Mesendoderm (in vitro differentiated cells): ENCODE measurements around the gene PHIP.
A peak's percentile ranks its signal among the peaks of the same experiment; 100 is the strongest.

ENCODE experiments used
- DNase-seq: peaks from one replicate; pipeline ENCODE4 v3.0.0; 2013
- H2AK5ac ChIP-seq: 2 replicates; pipeline ENCODE4 v1.6.1; 2013; ENCODE audit warnings: low read length, inconsistent platforms
- H2BK120ac ChIP-seq: 2 replicates; pipeline ENCODE4 v1.6.1; 2013; ENCODE audit warnings: low read depth, mild to moderate bottlenecking, low read length, moderate library complexity, mixed read lengths
- H2BK15ac ChIP-seq: replicated peaks from 2 replicates; pipeline ENCODE4 v1.6.1; 2013; ENCODE audit warnings: low read depth, mild to moderate bottlenecking, moderate library complexity
- H2BK5ac ChIP-seq: 2 replicates; pipeline ENCODE4 v1.6.1; 2013; ENCODE audit warnings: low read length, inconsistent platforms
- H3K18ac ChIP-seq: 2 replicates; pipeline ENCODE4 v1.6.1; 2013; ENCODE audit warnings: mild to moderate bottlenecking, low read length, mixed read lengths
- H3K23ac ChIP-seq: one replicate; pipeline ENCODE4 v1.6.1; 2013; ENCODE audit warnings: low read length
- H3K27ac ChIP-seq: 2 replicates; pipeline ENCODE4 v1.5.1; 2013; ENCODE audit warnings: low read depth, mild to moderate bottlenecking, inconsistent platforms, low read length, moderate library complexity
- H3K27me3 ChIP-seq: 2 replicates; pipeline ENCODE4 v1.6.1; 2013; ENCODE audit warnings: low read length, control low read depth, mild to moderate bottlenecking, inconsistent platforms; ENCODE audit not compliant: insufficient read depth, poor library complexity
- H3K36me3 ChIP-seq: 2 replicates; pipeline ENCODE4 v1.6.1; 2013; ENCODE audit warnings: low read length, inconsistent platforms; ENCODE audit not compliant: control insufficient read depth, insufficient read depth
- H3K4ac ChIP-seq: one replicate; pipeline ENCODE4 v1.6.1; 2013; ENCODE audit warnings: low read depth, mild to moderate bottlenecking, low read length, moderate library complexity
- H3K4me1 ChIP-seq: 2 replicates; pipeline ENCODE4 v1.6.1; 2013; ENCODE audit warnings: low read depth, low read length, inconsistent platforms; ENCODE audit not compliant: control insufficient read depth
- H3K4me2 ChIP-seq: 2 replicates; pipeline ENCODE4 v1.6.1; 2013; ENCODE audit warnings: low read length
- H3K4me3 ChIP-seq: 2 replicates; pipeline ENCODE4 v1.5.1; 2013; ENCODE audit warnings: mild to moderate bottlenecking, low read length
- H3K56ac ChIP-seq: one replicate; pipeline ENCODE4 v1.6.1; 2013; ENCODE audit warnings: low read length
- H3K79me1 ChIP-seq: 2 replicates; pipeline ENCODE4 v1.6.1; 2013; ENCODE audit warnings: low read length, inconsistent platforms
- H3K79me2 ChIP-seq: 2 replicates; pipeline ENCODE4 v1.6.1; 2013; ENCODE audit warnings: mild to moderate bottlenecking, low read length; ENCODE audit not compliant: control insufficient read depth, insufficient read depth
- H3K9ac ChIP-seq: 2 replicates; pipeline ENCODE4 v1.6.1; 2013; ENCODE audit warnings: low read length, inconsistent platforms
- H4K5ac ChIP-seq: one replicate; pipeline ENCODE4 v1.6.1; 2013; ENCODE audit warnings: low read length
- H4K8ac ChIP-seq: one replicate; pipeline ENCODE4 v1.6.1; 2013; ENCODE audit warnings: low read depth, mild to moderate bottlenecking, control low read depth, low read length, moderate library complexity
- WGBS: extraction: QIAGEN DNeasy Blood & Tissue Kit; methylation state at CpG from one replicate; pipeline ENCODE4 v1.1.7; 2013; ENCODE audit warnings: low lambda C conversion rate, missing lambda C conversion rate; ENCODE audit not compliant: insufficient coverage; ENCODE audit errors: extremely low coverage; 5-methylcytosine and 5-hydroxymethylcytosine counted together

Gene PHIP

GRCh38 chr6:79076782-79077641 is 1.0 kb downstream of the PHIP start:
- peak overlapping the region; percentile 79 for H3K4me3 ChIP-seq
- no peaks in the 10 kb centered on the region for H3K4me1 ChIP-seq
- peak overlapping the region; percentile 98 for H3K18ac ChIP-seq
- H2AK5ac ChIP-seq, result no peak overlapping the region
- peak overlapping the region; percentile 21 for H3K4me2 ChIP-seq
- no peak overlapping the region for H4K5ac ChIP-seq
- peak overlapping the region; percentile 98 for H2BK120ac ChIP-seq
- peak overlapping the region; percentile 83 for H3K9ac ChIP-seq
- H3K36me3 ChIP-seq, result no peaks in the 10 kb centered on the region
- peak overlapping the region; percentile 99 for H3K4ac ChIP-seq
- H3K27me3 ChIP-seq, result no peaks in the 10 kb centered on the region
- no peak overlapping the region for H3K23ac ChIP-seq
- no CpG with 5 or more reads among the region's 79 CpGs for WGBS
- no peaks in the 10 kb centered on the region for H3K79me1 ChIP-seq
- H3K56ac ChIP-seq, result peak overlapping the region; percentile 66
- peak; percentile 96 for DNase-seq
- H3K79me2 ChIP-seq, result peaks cover 23% of the 10 kb centered on the region
- no peak overlapping the region for H2BK5ac ChIP-seq
- H2BK15ac ChIP-seq, result no peak overlapping the region
- peak overlapping the region; percentile 97 for H3K27ac ChIP-seq
- H4K8ac ChIP-seq, result peak overlapping the region; percentile 97

- DNase-seq, result no peak
- no peak overlapping the region for H2BK120ac ChIP-seq
- H4K5ac ChIP-seq, result no peak overlapping the region
- H3K79me1 ChIP-seq, result no peaks in the 10 kb centered on the region
- H3K27me3 ChIP-seq, result no peaks in the 10 kb centered on the region
- no peak overlapping the region for H3K27ac ChIP-seq
- H3K4me2 ChIP-seq, result peak overlapping the region; percentile 3
- no peak overlapping the region for H2AK5ac ChIP-seq
- no peak overlapping the region for H2BK5ac ChIP-seq
- H2BK15ac ChIP-seq, result no peak overlapping the region
- H3K18ac ChIP-seq, result no peak overlapping the region
- no CpG with 5 or more reads among the region's 5 CpGs for WGBS
- peak overlapping the region; percentile 65 for H3K56ac ChIP-seq
- H3K9ac ChIP-seq, result peak overlapping the region; percentile 66
- no peak overlapping the region for H4K8ac ChIP-seq
- H3K4me3 ChIP-seq, result peak overlapping the region; percentile 11
- peaks cover 23% of the 10 kb centered on the region for H3K79me2 ChIP-seq
- no peaks in the 10 kb centered on the region for H3K36me3 ChIP-seq
- H3K4ac ChIP-seq, result no peak overlapping the region
- no peak overlapping the region for H3K23ac ChIP-seq
- no peaks in the 10 kb centered on the region for H3K4me1 ChIP-seq
These were observed 1.9 kb downstream of the PHIP start for GRCh38 chr6:79076160-79076559.

GRCh38 chr6:79073888-79074287 is 4.2 kb downstream of the PHIP start:
- Histone ChIP-seq H3K36me3 (no peaks in the 10 kb centered on the region), H3K4me2 (no peak overlapping the region), H3K79me1 (peaks cover 5% of the 10 kb centered on the region), H3K23ac (no peak overlapping the region), H3K27me3 (no peaks in the 10 kb centered on the region), H3K9ac (no peak overlapping the region), H3K18ac (no peak overlapping the region), H4K8ac (no peak overlapping the region), H2BK15ac (no peak overlapping the region), H3K27ac (no peak overlapping the region), H3K4me1 (no peaks in the 10 kb centered on the region), H3K56ac (no peak overlapping the region), H3K4ac (no peak overlapping the region), H3K4me3 (no peak overlapping the region), H2BK5ac (no peak overlapping the region), H3K79me2 (peaks cover 31% of the 10 kb centered on the region), H4K5ac (no peak overlapping the region), H2AK5ac (no peak overlapping the region), H2BK120ac (no peak overlapping the region)
- no CpG with 5 or more reads among the region's 1 CpG for WGBS
- peak; percentile 56 for DNase-seq

- no peak overlapping the region for H3K56ac ChIP-seq
- no peak overlapping the region for H2AK5ac ChIP-seq
- H3K4me1 ChIP-seq, result no peaks in the 10 kb centered on the region
- H3K23ac ChIP-seq, result no peak overlapping the region
- H3K27me3 ChIP-seq, result no peaks in the 10 kb centered on the region
- H3K9ac ChIP-seq, result no peak overlapping the region
- H4K5ac ChIP-seq, result no peak overlapping the region
- no peak overlapping the region for H2BK15ac ChIP-seq
- H3K4ac ChIP-seq, result no peak overlapping the region
- H3K36me3 ChIP-seq, result no peaks in the 10 kb centered on the region
- no CpG with 5 or more reads among the region's 3 CpGs for WGBS
- no peak overlapping the region for H3K4me3 ChIP-seq
- no peak overlapping the region for H3K4me2 ChIP-seq
- DNase-seq, result no peak
- H2BK120ac ChIP-seq, result no peak overlapping the region
- peaks cover 7% of the 10 kb centered on the region for H3K79me1 ChIP-seq
- peaks cover 36% of the 10 kb centered on the region for H3K79me2 ChIP-seq
- no peak overlapping the region for H3K18ac ChIP-seq
- H2BK5ac ChIP-seq, result no peak overlapping the region
- peak overlapping the region; percentile 76 for H4K8ac ChIP-seq
- no peak overlapping the region for H3K27ac ChIP-seq
These were observed 5.3 kb downstream of the PHIP start for GRCh38 chr6:79072640-79073181.

GRCh38 chr6:79071547-79071946 is 6.5 kb downstream of the PHIP start:
- no peak overlapping the region for H2BK5ac ChIP-seq
- H2BK120ac ChIP-seq, result no peak overlapping the region
- DNase-seq, result no peak
- no peak overlapping the region for H3K4ac ChIP-seq
- H3K27ac ChIP-seq, result no peak overlapping the region
- no peak overlapping the region for H3K56ac ChIP-seq
- no peak overlapping the region for H2BK15ac ChIP-seq
- H4K5ac ChIP-seq, result no peak overlapping the region
- H3K4me2 ChIP-seq, result no peak overlapping the region
- no peaks in the 10 kb centered on the region for H3K4me1 ChIP-seq
- H4K8ac ChIP-seq, result no peak overlapping the region
- no peak overlapping the region for H2AK5ac ChIP-seq
- H3K27me3 ChIP-seq, result no peaks in the 10 kb centered on the region
- H3K79me2 ChIP-seq, result peaks cover 40% of the 10 kb centered on the region
- H3K79me1 ChIP-seq, result peaks cover 9% of the 10 kb centered on the region
- no peak overlapping the region for H3K23ac ChIP-seq
- no peak overlapping the region for H3K18ac ChIP-seq
- no peak overlapping the region for H3K9ac ChIP-seq
- no peak overlapping the region for H3K4me3 ChIP-seq
- no peaks in the 10 kb centered on the region for H3K36me3 ChIP-seq
